ENCODE results near the gene CMTR2. TPM values are rescaled to one million over a fixed set of nuclear protein-coding genes. Genes with fewer than 3 reads are reported as not detected.

Gene CMTR2
- total RNA-seq, 1 donor from 2014 or later: 43.9 TPM

GRCh38 chr16:71249399-71249798 is 39.8 kb downstream of the CMTR2 start:
- no peak overlapping the region for H2AFZ ChIP-seq (replicated peaks)
- Mint-ChIP-seq H3K27ac (no peak overlapping the region), H3K36me3 (no peaks in the 10 kb centered on the region), H3K4me1 (peaks cover 5% of the 10 kb centered on the region), H3K9me3 (no peaks in the 10 kb centered on the region), H3K27me3 (ENCODE audit: insufficient read depth, low read depth) (peaks cover 10% of the 10 kb centered on the region), H3K4me3 (no peak overlapping the region)
- peaks cover 7% of the 10 kb centered on the region for H3K4me1 ChIP-seq
- H3K36me3 ChIP-seq: no peaks in the 10 kb centered on the region
- H3K9me3 ChIP-seq (ENCODE audit: low read depth): no peaks in the 10 kb centered on the region
- no peak overlapping the region for H3K9ac ChIP-seq
- no peaks in the 10 kb centered on the region for H4K20me1 ChIP-seq (ENCODE audit: low read depth)
- no peak overlapping the region for H3K4me2 ChIP-seq
- no peaks in the 10 kb centered on the region for H3K27me3 ChIP-seq
- no peak overlapping the region for H3K4me3 ChIP-seq
- DNase-seq (ENCODE audit: low spot score): no peak
- H3K79me2 ChIP-seq (ENCODE audit: low read depth): no peaks in the 10 kb centered on the region
- no peaks in the 10 kb centered on the region for H3F3A ChIP-seq (ENCODE audit: low read depth)
- no peak overlapping the region for H3K27ac ChIP-seq
- TF ChIP-seq CTCF (IDR thresholded peaks at IDR 0.05) (peak; percentile 20), EZH2phosphoT487 (IDR thresholded peaks at IDR 0.05) (no peak), EZH2 (IDR thresholded peaks at IDR 0.05) (no peak)

- Histone ChIP-seq H3F3A (ENCODE audit: low read depth) (no peaks in the 10 kb centered on the region), H3K79me2 (ENCODE audit: low read depth) (no peaks in the 10 kb centered on the region), H3K4me3 (no peak overlapping the region), H3K9ac (no peak overlapping the region), H3K4me1 (peaks cover 7% of the 10 kb centered on the region), H3K9me3 (ENCODE audit: low read depth) (no peaks in the 10 kb centered on the region), H3K27ac (no peak overlapping the region), H3K4me2 (no peak overlapping the region), H4K20me1 (ENCODE audit: low read depth) (no peaks in the 10 kb centered on the region), H2AFZ (replicated peaks) (no peak overlapping the region), H3K27me3 (no peaks in the 10 kb centered on the region), H3K36me3 (no peaks in the 10 kb centered on the region)
- peaks cover 10% of the 10 kb centered on the region for H3K27me3 Mint-ChIP-seq (ENCODE audit: insufficient read depth, low read depth)
- no peaks in the 10 kb centered on the region for H3K9me3 Mint-ChIP-seq
- peaks cover 2% of the 10 kb centered on the region for H3K4me1 Mint-ChIP-seq
- H3K27ac Mint-ChIP-seq: no peak overlapping the region
- H3K4me3 Mint-ChIP-seq: no peak overlapping the region
- no peak for DNase-seq (ENCODE audit: low spot score)
- TF ChIP-seq CTCF (IDR thresholded peaks at IDR 0.05): no peak
- no peak for TF ChIP-seq EZH2 (IDR thresholded peaks at IDR 0.05)
- TF ChIP-seq EZH2phosphoT487 (IDR thresholded peaks at IDR 0.05): no peak
- no peaks in the 10 kb centered on the region for H3K36me3 Mint-ChIP-seq
Observed at GRCh38 chr16:71247478-71247877, 41.7 kb downstream of the CMTR2 start.

DNA sequence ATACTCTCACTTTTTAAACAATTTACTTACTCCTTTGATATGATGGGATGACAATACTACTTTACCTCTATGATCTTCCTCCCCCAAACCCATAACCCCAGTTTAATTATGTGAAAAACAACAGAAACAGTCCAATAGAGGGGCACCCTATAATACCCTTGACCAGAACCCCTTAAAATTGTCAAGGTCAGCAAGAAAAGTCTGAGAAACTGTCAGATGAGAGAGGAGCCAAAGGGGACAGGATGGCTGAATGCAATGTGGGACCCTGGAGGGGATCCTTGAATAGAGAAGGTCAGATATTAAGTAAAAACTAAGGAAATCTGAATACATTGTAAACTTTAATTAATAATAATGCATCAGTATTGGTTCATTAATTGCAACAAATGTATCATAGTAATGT is 42.9 kb downstream of the CMTR2 start:
- Histone ChIP-seq H2AFZ (replicated peaks) (no peak overlapping the region), H3K4me3 (no peak overlapping the region), H3K27ac (no peak overlapping the region), H3F3A (ENCODE audit: low read depth) (no peaks in the 10 kb centered on the region), H4K20me1 (ENCODE audit: low read depth) (no peaks in the 10 kb centered on the region), H3K4me1 (peaks cover 5% of the 10 kb centered on the region), H3K9me3 (ENCODE audit: low read depth) (no peaks in the 10 kb centered on the region), H3K4me2 (no peak overlapping the region), H3K79me2 (ENCODE audit: low read depth) (no peaks in the 10 kb centered on the region), H3K36me3 (no peaks in the 10 kb centered on the region), H3K9ac (no peak overlapping the region), H3K27me3 (no peaks in the 10 kb centered on the region)
- no peaks in the 10 kb centered on the region for H3K36me3 Mint-ChIP-seq
- no peaks in the 10 kb centered on the region for H3K9me3 Mint-ChIP-seq
- peaks cover 7% of the 10 kb centered on the region for H3K27me3 Mint-ChIP-seq (ENCODE audit: insufficient read depth, low read depth)
- no peak for TF ChIP-seq CTCF (IDR thresholded peaks at IDR 0.05)
- TF ChIP-seq EZH2 (IDR thresholded peaks at IDR 0.05): no peak
- no peak for TF ChIP-seq EZH2phosphoT487 (IDR thresholded peaks at IDR 0.05)
- H3K4me3 Mint-ChIP-seq: no peak overlapping the region
- DNase-seq (ENCODE audit: low spot score): no peak
- no peak overlapping the region for H3K27ac Mint-ChIP-seq
- H3K4me1 Mint-ChIP-seq: peaks cover 2% of the 10 kb centered on the region
